MM.1S (cell line): ENCODE measurements around the gene FGD6.
"Not testable (repeated sequence)": the region's sequence is repeated elsewhere in the genome, so short reads cannot be mapped to it uniquely, and the experiment has no call there.

Experiments used
- DNase-seq: peaks from one replicate; pipeline ENCODE4 v3.0.0-alpha.2; 2015
- H2AFZ ChIP-seq: fragments of 300-600 bp; sonication (generic); 2 replicates; pipeline ENCODE4 v1.6.0; 2016; ENCODE audit warnings: antibody characterized with exemption, low read length
- H3F3A ChIP-seq: fragments of 300-600 bp; sonication (generic); 2 replicates; pipeline ENCODE4 v1.6.1; 2016; ENCODE audit warnings: mild to moderate bottlenecking, antibody characterized with exemption, low read length, moderate library complexity, mixed read lengths; ENCODE audit not compliant: insufficient read depth
- H3K27ac ChIP-seq: fragments of 300-600 bp; sonication (generic); 2 replicates; pipeline ENCODE4 v1.5.1; 2016; ENCODE audit warnings: mild to moderate bottlenecking, low read length
- H3K27me3 ChIP-seq: fragments of 300-600 bp; sonication (generic); replicated peaks from 2 replicates; pipeline ENCODE4 v1.6.0; 2016; ENCODE audit warnings: low read length; ENCODE audit not compliant: insufficient read depth
- H3K36me3 ChIP-seq: fragments of 300-600 bp; sonication (generic); replicated peaks from 2 replicates; pipeline ENCODE4 v1.6.1; 2016; ENCODE audit warnings: mild to moderate bottlenecking, low read length, mixed read lengths; ENCODE audit not compliant: insufficient read depth
- H3K4me1 ChIP-seq: fragments of 300-600 bp; sonication (generic); 2 replicates; pipeline ENCODE4 v1.6.1; 2016; ENCODE audit warnings: low read length, mixed read lengths
- H3K4me2 ChIP-seq: fragments of 300-600 bp; sonication (generic); 2 replicates; pipeline ENCODE4 v1.6.0; 2016; ENCODE audit warnings: low read depth, low read length
- H3K4me3 ChIP-seq: fragments of 300-600 bp; sonication (generic); 2 replicates; pipeline ENCODE4 v1.5.1; 2016; ENCODE audit warnings: low read length, mixed read lengths
- H3K79me2 ChIP-seq: fragments of 300-600 bp; sonication (generic); 2 replicates; pipeline ENCODE4 v1.6.1; 2016; ENCODE audit warnings: mixed run types, low read length, mixed read lengths
- H3K9ac ChIP-seq: fragments of 300-600 bp; sonication (generic); 2 replicates; pipeline ENCODE4 v1.6.1; 2016; ENCODE audit warnings: low read length, mixed read lengths
- H3K9me2 ChIP-seq: fragments of 300-600 bp; sonication (generic); replicated peaks from 2 replicates; pipeline ENCODE4 v1.6.1; 2016; ENCODE audit warnings: mild to moderate bottlenecking, low read length, mixed read lengths; ENCODE audit not compliant: insufficient read depth
- H3K9me3 ChIP-seq: fragments of 300-600 bp; sonication (generic); replicated peaks from 2 replicates; pipeline ENCODE4 v1.6.1; 2016; ENCODE audit warnings: mild to moderate bottlenecking, low read length, mixed read lengths; ENCODE audit not compliant: insufficient read depth
- H4K20me1 ChIP-seq: fragments of 300-600 bp; sonication (generic); 2 replicates; pipeline ENCODE4 v1.6.1; 2016; ENCODE audit warnings: mild to moderate bottlenecking, low read length, moderate library complexity, mixed read lengths; ENCODE audit not compliant: insufficient read depth
- EZH2 ChIP-seq: fragments of 300-600 bp; sonication (generic); optimal IDR thresholded peaks from 2 replicates; pipeline ENCODE3; 2017; ENCODE audit warnings: low read depth, mild to moderate bottlenecking, antibody characterized with exemption, low read length, mixed read lengths
- EZH2phosphoT487 ChIP-seq: fragments of 300-600 bp; sonication (generic); IDR thresholded peaks from 2 replicates; pipeline ENCODE4 v1.6.1; 2018; ENCODE audit warnings: antibody characterized with exemption, low read length
- TF ChIP-seq, protein P1 (sequence below): fragments of 300-600 bp; sonication (generic); IDR thresholded peaks from 2 replicates; pipeline ENCODE4 v1.5.1; 2016; ENCODE audit warnings: antibody characterized with exemption, low read length, mixed read lengths

The FGD6 gene

DNA sequence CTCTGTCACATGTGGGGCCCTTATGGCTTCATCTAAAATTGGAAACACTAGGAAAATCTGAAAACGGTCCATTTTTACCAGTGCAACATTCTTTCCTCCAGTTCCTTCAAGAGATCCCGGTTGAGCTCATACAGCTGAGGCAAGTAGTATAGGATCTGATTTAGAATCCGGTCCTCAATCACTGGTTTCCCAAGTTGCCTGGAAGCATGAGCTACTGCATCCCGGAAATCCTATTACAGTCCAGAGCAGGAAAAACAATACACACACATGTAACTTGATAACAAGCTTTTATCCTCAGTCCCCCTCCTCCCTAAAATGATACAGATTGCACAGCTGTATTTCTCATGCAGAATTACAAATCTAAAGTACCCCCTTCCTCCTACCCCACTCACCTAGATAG, 76.0 kb downstream of the FGD6 start:
- Histone ChIP-seq H2AFZ (no peak overlapping the region), H3K9ac (no peak overlapping the region), H3K36me3 (no peaks in the 10 kb centered on the region), H3K4me3 (no peak overlapping the region), H3F3A (no peaks in the 10 kb centered on the region), H3K27me3 (no peaks in the 10 kb centered on the region), H3K9me3 (no peaks in the 10 kb centered on the region), H3K27ac (no peak overlapping the region), H3K4me1 (no peaks in the 10 kb centered on the region), H3K79me2 (no peaks in the 10 kb centered on the region), H3K4me2 (no peak overlapping the region), H4K20me1 (no peaks in the 10 kb centered on the region), H3K9me2 (no peaks in the 10 kb centered on the region)
- no peak for DNase-seq
- TF ChIP-seq, protein P1, sequence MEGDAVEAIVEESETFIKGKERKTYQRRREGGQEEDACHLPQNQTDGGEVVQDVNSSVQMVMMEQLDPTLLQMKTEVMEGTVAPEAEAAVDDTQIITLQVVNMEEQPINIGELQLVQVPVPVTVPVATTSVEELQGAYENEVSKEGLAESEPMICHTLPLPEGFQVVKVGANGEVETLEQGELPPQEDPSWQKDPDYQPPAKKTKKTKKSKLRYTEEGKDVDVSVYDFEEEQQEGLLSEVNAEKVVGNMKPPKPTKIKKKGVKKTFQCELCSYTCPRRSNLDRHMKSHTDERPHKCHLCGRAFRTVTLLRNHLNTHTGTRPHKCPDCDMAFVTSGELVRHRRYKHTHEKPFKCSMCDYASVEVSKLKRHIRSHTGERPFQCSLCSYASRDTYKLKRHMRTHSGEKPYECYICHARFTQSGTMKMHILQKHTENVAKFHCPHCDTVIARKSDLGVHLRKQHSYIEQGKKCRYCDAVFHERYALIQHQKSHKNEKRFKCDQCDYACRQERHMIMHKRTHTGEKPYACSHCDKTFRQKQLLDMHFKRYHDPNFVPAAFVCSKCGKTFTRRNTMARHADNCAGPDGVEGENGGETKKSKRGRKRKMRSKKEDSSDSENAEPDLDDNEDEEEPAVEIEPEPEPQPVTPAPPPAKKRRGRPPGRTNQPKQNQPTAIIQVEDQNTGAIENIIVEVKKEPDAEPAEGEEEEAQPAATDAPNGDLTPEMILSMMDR = no peak
- TF ChIP-seq EZH2 = no peak
- TF ChIP-seq EZH2phosphoT487 = no peak

DNA sequence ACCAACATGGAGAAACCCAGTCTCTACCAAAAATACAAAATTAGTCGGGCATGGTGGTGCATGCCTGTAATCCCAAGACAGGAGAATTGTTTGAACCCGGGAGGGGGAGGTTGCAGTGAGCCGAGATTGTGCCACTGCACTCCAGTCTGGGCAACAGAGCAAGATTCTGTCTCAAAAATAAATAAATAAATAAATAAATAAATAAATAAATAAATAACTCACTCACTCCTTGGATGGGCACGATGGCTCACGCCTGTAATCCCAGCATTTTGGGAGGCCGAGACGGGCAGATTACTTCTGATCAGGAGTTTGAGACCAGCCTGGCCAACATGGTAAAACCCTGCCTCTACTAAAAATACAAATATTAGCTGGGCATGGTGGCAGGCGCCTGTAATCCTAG, 79.2 kb downstream of the FGD6 start:
- not testable (repeated sequence) for DNase-seq, H3K9me2 ChIP-seq, H3K27me3 ChIP-seq, H3K27ac ChIP-seq, H3F3A ChIP-seq, H3K79me2 ChIP-seq, H2AFZ ChIP-seq, H3K36me3 ChIP-seq, H4K20me1 ChIP-seq, H3K4me1 ChIP-seq, H3K9me3 ChIP-seq, H3K4me2 ChIP-seq, H3K4me3 ChIP-seq, H3K9ac ChIP-seq

DNA sequence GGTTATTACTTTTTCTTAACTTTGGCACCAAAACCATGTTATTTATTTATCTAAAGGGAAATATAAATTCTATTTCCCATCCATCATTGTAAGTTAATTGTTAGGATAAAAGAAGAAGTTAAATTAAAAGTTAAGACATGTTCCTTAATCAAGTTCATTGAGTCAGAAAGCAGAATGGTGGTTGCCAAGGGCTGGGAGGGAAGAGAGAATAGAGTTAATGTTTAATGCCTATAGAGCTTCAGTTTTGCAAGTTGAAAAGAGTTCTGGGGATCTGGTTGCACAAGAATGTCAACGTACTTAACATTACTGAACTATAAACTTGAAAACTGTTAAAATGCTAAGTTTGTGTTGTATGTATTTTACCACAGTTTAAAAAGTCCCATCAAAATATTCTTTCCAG, 80.7 kb downstream of the FGD6 start:
- H3K4me2 ChIP-seq = no peak overlapping the region
- H3K4me3 ChIP-seq = no peak overlapping the region
- no peaks in the 10 kb centered on the region for H3K9me3 ChIP-seq
- TF ChIP-seq EZH2 (no peak), EZH2phosphoT487 (no peak)
- TF ChIP-seq, protein P1 = no peak
- no peaks in the 10 kb centered on the region for H3K36me3 ChIP-seq
- H3F3A ChIP-seq = no peaks in the 10 kb centered on the region
- no peak overlapping the region for H3K9ac ChIP-seq
- H3K79me2 ChIP-seq = no peaks in the 10 kb centered on the region
- no peaks in the 10 kb centered on the region for H3K27me3 ChIP-seq
- no peak overlapping the region for H3K27ac ChIP-seq
- no peaks in the 10 kb centered on the region for H4K20me1 ChIP-seq
- no peaks in the 10 kb centered on the region for H3K4me1 ChIP-seq
- no peaks in the 10 kb centered on the region for H3K9me2 ChIP-seq
- H2AFZ ChIP-seq = no peak overlapping the region
- DNase-seq = no peak

DNA sequence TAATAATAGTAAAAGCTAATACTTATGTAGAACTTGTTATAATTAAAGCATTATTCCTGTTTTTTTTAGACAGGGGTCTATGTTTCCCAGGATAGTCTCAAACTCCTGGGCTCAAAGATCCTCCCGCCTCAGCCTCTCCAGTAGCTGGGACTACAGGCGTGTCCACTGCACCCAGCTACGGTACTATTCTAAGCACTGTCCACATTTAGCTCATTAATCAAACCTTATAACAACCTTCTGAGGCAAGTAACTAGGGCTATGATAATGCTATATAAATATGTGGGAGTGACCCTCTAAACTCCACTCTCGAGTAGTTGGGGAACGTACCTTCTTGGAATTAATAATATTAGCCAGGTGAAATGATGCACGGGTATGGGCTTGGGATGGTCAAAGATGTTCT, 83.2 kb downstream of the FGD6 start:
- TF ChIP-seq EZH2phosphoT487 = no peak
- TF ChIP-seq, protein P1 = no peak
- Histone ChIP-seq H3K79me2 (no peaks in the 10 kb centered on the region), H3K9me3 (no peaks in the 10 kb centered on the region), H3K36me3 (no peaks in the 10 kb centered on the region), H3K9ac (no peak overlapping the region), H3K9me2 (no peaks in the 10 kb centered on the region), H2AFZ (no peak overlapping the region), H3K4me3 (no peak overlapping the region), H3K4me1 (no peaks in the 10 kb centered on the region), H3F3A (no peaks in the 10 kb centered on the region), H3K27ac (no peak overlapping the region), H4K20me1 (no peaks in the 10 kb centered on the region), H3K27me3 (no peaks in the 10 kb centered on the region), H3K4me2 (no peak overlapping the region)
- no peak for DNase-seq
